ENCODE data around the gene TRIM66. TPM values are rescaled to one million over a fixed set of nuclear protein-coding genes. Genes with fewer than 3 reads are reported as not detected.
A peak's percentile ranks its signal among the peaks of the same experiment; 100 is the strongest.

Gene TRIM66
- total and polyA plus RNA-seq, 2 of the 8 experiments (the other 6 are each of a cell fraction or from before 2014, with no cell fraction given) = 3.1 to 3.5 TPM

DNA sequence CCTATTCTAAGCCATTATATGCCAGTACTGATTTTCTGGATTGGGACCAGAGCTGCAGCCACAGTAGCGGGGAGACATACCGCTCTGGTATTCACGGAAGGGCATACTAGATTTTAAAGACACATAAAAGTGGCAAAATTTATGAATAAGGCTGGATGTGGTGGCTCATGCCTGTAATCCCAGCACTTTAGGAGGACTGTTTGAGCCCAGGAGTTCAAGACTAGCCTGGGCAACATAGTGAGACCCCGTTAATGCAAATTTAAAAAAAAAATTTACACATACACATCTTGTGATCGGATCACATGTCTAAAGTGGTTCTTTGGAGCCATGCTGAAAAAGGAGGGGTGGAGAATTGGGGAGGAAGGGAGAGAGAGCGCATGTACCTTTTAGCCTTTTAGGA, 9.1 kb upstream of the TRIM66 start:
- Histone ChIP-seq H3K4me1 (replicated peaks in 1 of 4; ENCODE audit: control insufficient read depth in 3 of 4, insufficient read depth in 4 of 4, low read length in 3 of 4) (peaks cover 0 to 10% (median 4%) of the 10 kb centered on the region in 4 experiments; a peak in 2 of 7 replicates), H3K56ac (replicated peaks; ENCODE audit: insufficient read length, low read depth, low read length) (no peak overlapping the region), H3K23me2 (ENCODE audit: low read depth, low read length) (peaks cover 5% of the 10 kb centered on the region), H3K79me1 (ENCODE audit: low read depth, low read length) (no peaks in the 10 kb centered on the region; the same call in 1 of the 2 replicates), H4K8ac (ENCODE audit: extremely low read depth, insufficient read depth, low read length) (no peak overlapping the region), H2BK15ac (ENCODE audit: low read length) (no peak overlapping the region), H3K23ac (ENCODE audit: insufficient read length) (no peak overlapping the region), H3K9me3 (ENCODE audit: insufficient read depth in 2 of 2, low read depth in 1 of 2, low read length in 1 of 2) (no peaks in the 10 kb centered on the region), H3K4me2 (ENCODE audit: insufficient read depth in 1 of 2, low read depth in 2 of 2, low read length in 2 of 2) (no peak overlapping the region), H2BK20ac (ENCODE audit: low read length) (no peak overlapping the region), H3K9ac (replicated peaks in 1 of 4; ENCODE audit: extremely low read depth in 1 of 4, low read depth in 3 of 4, low read length in 3 of 4) (no peak overlapping the region), H2BK5ac (ENCODE audit: low read depth, low read length) (no peak overlapping the region), H3K36me3 (ENCODE audit: control insufficient read depth in 2 of 4, insufficient read depth in 4 of 4, low read length in 3 of 4) (peaks cover 10 to 40% (median 26%) of the 10 kb centered on the region in 4 experiments), H3K4ac (replicated peaks; ENCODE audit: insufficient read length, low read depth, low read length) (no peak overlapping the region), H3K27me3 (replicated peaks in 1 of 4; ENCODE audit: control insufficient read depth in 3 of 4, extremely low read depth in 1 of 4, insufficient read depth in 3 of 4, low read length in 3 of 4) (no peaks in the 10 kb centered on the region), H3K14ac (ENCODE audit: insufficient read length) (no peak overlapping the region), H3K4me3 (ENCODE audit: extremely low read depth in 1 of 4, insufficient read depth in 2 of 4, low read depth in 3 of 4, low read length in 4 of 4) (no peak overlapping the region), H4K20me1 (replicated peaks in 1 of 2; ENCODE audit: control insufficient read depth in 1 of 2, insufficient read depth in 2 of 2, low read length in 2 of 2) (no peaks in the 10 kb centered on the region), H3K18ac (ENCODE audit: extremely low read depth, low read length) (no peak overlapping the region), H4K91ac (replicated peaks; ENCODE audit: insufficient read length, low read length) (no peak overlapping the region), H4K5ac (ENCODE audit: insufficient read length, low read depth, low read length) (no peak overlapping the region), H2AK5ac (ENCODE audit: low read depth, low read length) (no peak overlapping the region), H2BK120ac (replicated peaks; ENCODE audit: low read depth, low read length) (no peak overlapping the region), H2AFZ (ENCODE audit: low read length) (no peak overlapping the region), H3K79me2 (ENCODE audit: control insufficient read depth in 1 of 2, insufficient read depth in 2 of 2, low read length in 2 of 2) (peaks cover 0 to 10% of the 10 kb centered on the region in 2 experiments; a peak in 2 of 4 replicates), H3K27ac (ENCODE audit: low read depth, low read length) (no peak overlapping the region), H2BK12ac (ENCODE audit: low read depth, low read length) (no peak overlapping the region)
- ChIA-PET POLR2A (ENCODE audit: partially characterized antibody) (interaction anchor here (0.9 to 10.7 kb wide), 6 partner anchors 9 to 148 kb away, joined by 3 to 248 read pairs (median 12); partner anchors contain the start of genes RPL27A and TRIM66), CTCF (ENCODE audit: partially characterized antibody) (no interaction called here)
- 95% methylated on average over 6 of the region's 6 CpGs; no CpG with 5 or more reads in 1 of the 2 experiments for WGBS, 2 experiments (ENCODE audit: extremely low coverage in 1 of 2, insufficient coverage in 1 of 2, insufficient read length in 1 of 2, insufficient replicate concordance in 2 of 2, low coverage in 1 of 2, low lambda C conversion rate in 2 of 2, missing lambda C conversion rate in 1 of 2)
- no peak for DNase-seq (ENCODE audit: low read depth in 1 of 2, low spot score in 2 of 2)
- FAIRE-seq = no peak
- TF ChIP-seq TEAD4 (IDR thresholded peaks at IDR 0.05; ENCODE audit: low read depth, low read length) (no peak), POLR2A (IDR thresholded peaks at IDR 0.05; ENCODE audit: control extremely low read depth in 1 of 2, low read depth in 2 of 2, low read length in 2 of 2) (peak in 1 of 2 experiments; percentile 69; a peak in 2 of 3 replicates)
